Parathyroid adenoma (tissue), 2 donors: ENCODE measurements around the gene ATP2B1.

Source experiments
- H2AFZ ChIP-seq: fragments of 300-600 bp; sonication (generic); one replicate; pipeline ENCODE4 v1.7.0; 2017; ENCODE audit warnings: antibody characterized with exemption, mild to moderate bottlenecking
- H3K27ac ChIP-seq: fragments of 300-600 bp; sonication (generic); one replicate; pipeline ENCODE4 v1.7.0; 2017
- H3K27me3 ChIP-seq: fragments of 300-600 bp; sonication (generic); one replicate; pipeline ENCODE4 v1.7.0; 2017; ENCODE audit warnings: low read length; ENCODE audit not compliant: control insufficient read depth, insufficient read depth
- H3K36me3 ChIP-seq: fragments of 300-600 bp; sonication (generic); one replicate; pipeline ENCODE4 v1.7.0; 2017; ENCODE audit warnings: low read length; ENCODE audit not compliant: control insufficient read depth, insufficient read depth
- H3K4me1 ChIP-seq: fragments of 300-600 bp; sonication (generic); one replicate; pipeline ENCODE4 v1.7.0; 2017; ENCODE audit warnings: control low read depth
- H3K4me2 ChIP-seq: fragments of 300-600 bp; sonication (generic); one replicate; pipeline ENCODE4 v1.7.0; 2017; ENCODE audit warnings: low read length
- H3K4me3 ChIP-seq: fragments of 300-600 bp; sonication (generic); one replicate; pipeline ENCODE4 v1.7.0; 2017; ENCODE audit warnings: low read depth, low read length
- H3K79me2 ChIP-seq: fragments of 300-600 bp; sonication (generic); one replicate; pipeline ENCODE4 v1.7.0; 2017; ENCODE audit warnings: control low read depth
- H3K9ac ChIP-seq: fragments of 300-600 bp; sonication (generic); one replicate; pipeline ENCODE4 v1.7.0; 2017; ENCODE audit warnings: mild to moderate bottlenecking
- H3K9me3 ChIP-seq: fragments of 300-600 bp; sonication (generic); one replicate; pipeline ENCODE4 v1.7.0; 2017; ENCODE audit warnings: low read length; ENCODE audit not compliant: control insufficient read depth
- CTCF ChIP-seq: fragments of 300-600 bp; sonication (generic); IDR thresholded peaks from one replicate; pipeline ENCODE4 v1.7.0; 2017; ENCODE audit warnings: antibody characterized with exemption, mild to moderate bottlenecking
- donor health status: primary hyperparathyroidism.

Gene ATP2B1

GRCh38 chr12:89551747-89552146 is 156.9 kb downstream of the ATP2B1 start:
- H3K9me3 ChIP-seq, result no peaks in the 10 kb centered on the region
- H3K4me2 ChIP-seq, result no peak overlapping the region
- H3K4me3 ChIP-seq, result no peak overlapping the region
- no peaks in the 10 kb centered on the region for H3K36me3 ChIP-seq
- no peak overlapping the region for H3K9ac ChIP-seq
- H3K27me3 ChIP-seq, result no peaks in the 10 kb centered on the region
- H3K4me1 ChIP-seq, result no peaks in the 10 kb centered on the region
- no peak for TF ChIP-seq CTCF
- H2AFZ ChIP-seq, result no peak overlapping the region
- no peak overlapping the region for H3K27ac ChIP-seq
- H3K79me2 ChIP-seq, result no peaks in the 10 kb centered on the region

DNA sequence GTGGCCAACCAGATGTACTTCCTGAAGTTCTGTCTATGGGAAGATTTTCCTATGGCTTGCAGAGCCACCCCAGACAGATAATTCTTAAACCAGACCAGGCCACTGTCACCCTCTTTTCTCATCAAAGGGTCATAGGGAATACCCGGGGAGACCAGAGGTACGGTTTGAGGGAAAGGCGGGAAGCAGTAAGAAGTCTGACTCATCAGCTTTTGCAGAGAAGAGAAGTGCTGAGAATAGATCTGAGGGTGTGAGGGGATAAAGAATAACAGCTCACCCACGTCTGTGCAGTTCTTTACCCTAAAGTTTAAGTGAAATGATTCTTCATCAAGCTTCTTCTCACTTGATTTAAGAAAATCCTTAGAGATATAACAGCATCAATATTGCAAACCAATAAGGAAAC is 161.5 kb downstream of the ATP2B1 start:
- Histone ChIP-seq H3K9me3 (no peaks in the 10 kb centered on the region), H3K27ac (no peak overlapping the region), H3K36me3 (no peaks in the 10 kb centered on the region), H3K4me3 (no peak overlapping the region), H3K9ac (no peak overlapping the region), H3K27me3 (no peaks in the 10 kb centered on the region), H3K79me2 (no peaks in the 10 kb centered on the region), H2AFZ (no peak overlapping the region), H3K4me1 (peaks cover 21% of the 10 kb centered on the region), H3K4me2 (no peak overlapping the region)
- TF ChIP-seq CTCF, result no peak

- TF ChIP-seq CTCF, result no peak
- H2AFZ ChIP-seq, result peak overlapping the region; percentile 11
- no peaks in the 10 kb centered on the region for H3K27me3 ChIP-seq
- no peaks in the 10 kb centered on the region for H3K79me2 ChIP-seq
- H3K36me3 ChIP-seq, result no peaks in the 10 kb centered on the region
- H3K27ac ChIP-seq, result peak overlapping the region; percentile 43
- H3K4me1 ChIP-seq, result peaks cover 21% of the 10 kb centered on the region
- no peaks in the 10 kb centered on the region for H3K9me3 ChIP-seq
- no peak overlapping the region for H3K4me3 ChIP-seq
- H3K9ac ChIP-seq, result no peak overlapping the region
- no peak overlapping the region for H3K4me2 ChIP-seq
These were observed 162.5 kb downstream of the ATP2B1 start for GRCh38 chr12:89546151-89546550.

- no peak for TF ChIP-seq CTCF
- no peak overlapping the region for H3K4me2 ChIP-seq
- H3K4me1 ChIP-seq, result peaks cover 23% of the 10 kb centered on the region
- peak overlapping the region; percentile 43 for H3K27ac ChIP-seq
- no peaks in the 10 kb centered on the region for H3K79me2 ChIP-seq
- no peaks in the 10 kb centered on the region for H3K27me3 ChIP-seq
- H3K9me3 ChIP-seq, result no peaks in the 10 kb centered on the region
- no peak overlapping the region for H3K4me3 ChIP-seq
- peak overlapping the region; percentile 45 for H2AFZ ChIP-seq
- H3K36me3 ChIP-seq, result no peaks in the 10 kb centered on the region
- H3K9ac ChIP-seq, result no peak overlapping the region
These were observed 163.9 kb downstream of the ATP2B1 start for GRCh38 chr12:89544681-89545184.

- no peak overlapping the region for H2AFZ ChIP-seq
- no peak overlapping the region for H3K4me2 ChIP-seq
- no peaks in the 10 kb centered on the region for H3K27me3 ChIP-seq
- no peak overlapping the region for H3K9ac ChIP-seq
- peaks cover 24% of the 10 kb centered on the region for H3K4me1 ChIP-seq
- H3K4me3 ChIP-seq, result no peak overlapping the region
- no peak for TF ChIP-seq CTCF
- no peak overlapping the region for H3K27ac ChIP-seq
- H3K36me3 ChIP-seq, result no peaks in the 10 kb centered on the region
- no peaks in the 10 kb centered on the region for H3K79me2 ChIP-seq
- no peaks in the 10 kb centered on the region for H3K9me3 ChIP-seq
These were observed 164.6 kb downstream of the ATP2B1 start for GRCh38 chr12:89544022-89544421.
